Neural progenitor cell (in vitro differentiated cells): ENCODE data around the gene SLC22A1. TPM values are rescaled to one million over a fixed set of nuclear protein-coding genes. Genes with fewer than 3 reads are reported as not detected.

Experiments used
- DNase-seq: peaks from one replicate; pipeline ENCODE4 v3.0.0-alpha.2; 2016; ENCODE audit warnings: low spot score
- H2AFZ ChIP-seq: fragments of 200-600 bp; sonication (generic); replicated peaks from 2 replicates; pipeline ENCODE4 v1.6.1; 2016; ENCODE audit warnings: antibody characterized with exemption
- H3F3A ChIP-seq: fragments of 200-600 bp; sonication (generic); 2 replicates; pipeline ENCODE4 v1.6.1; 2016; ENCODE audit warnings: antibody characterized with exemption, low read depth
- H3K27ac ChIP-seq: fragments of 200-600 bp; sonication (generic); 2 replicates; pipeline ENCODE4 v1.5.1; 2016; ENCODE audit warnings: mild to moderate bottlenecking
- H3K27me3 ChIP-seq: fragments of 200-600 bp; sonication (generic); 2 replicates; pipeline ENCODE4 v1.6.1; 2016; ENCODE audit warnings: mild to moderate bottlenecking, moderate library complexity
- H3K36me3 ChIP-seq: fragments of 200-600 bp; sonication (generic); 2 replicates; pipeline ENCODE4 v1.5.1; 2016
- H3K4me1 ChIP-seq: fragments of 200-600 bp; sonication (generic); 2 replicates; pipeline ENCODE4 v1.6.1; 2016; ENCODE audit warnings: mixed run types
- H3K4me2 ChIP-seq: fragments of 200-600 bp; sonication (generic); 2 replicates; pipeline ENCODE4 v1.6.1; 2016
- H3K4me3 ChIP-seq: fragments of 200-600 bp; sonication (generic); 2 replicates; pipeline ENCODE4 v1.5.1; 2016
- H3K79me2 ChIP-seq: fragments of 200-600 bp; sonication (generic); 2 replicates; pipeline ENCODE4 v1.6.1; 2016; ENCODE audit warnings: low read depth
- H3K9ac ChIP-seq: fragments of 200-600 bp; sonication (generic); 2 replicates; pipeline ENCODE4 v1.6.1; 2016
- H3K9me3 ChIP-seq: fragments of 200-600 bp; sonication (generic); 2 replicates; pipeline ENCODE4 v1.5.1; 2016; ENCODE audit warnings: low read depth
- H4K20me1 ChIP-seq: fragments of 200-600 bp; sonication (generic); 2 replicates; pipeline ENCODE4 v1.6.1; 2016; ENCODE audit warnings: low read depth
- H3K27ac Mint-ChIP-seq: 3 replicates; pipeline ENCODE4 v1.8.0; 2021; ENCODE audit warnings: mixed read lengths
- H3K27me3 Mint-ChIP-seq: 2 replicates; pipeline ENCODE4 v1.8.0; 2022; ENCODE audit warnings: low read depth, mild to moderate bottlenecking, inconsistent platforms, moderate library complexity, mixed read lengths; ENCODE audit not compliant: insufficient read depth
- H3K36me3 Mint-ChIP-seq: 3 replicates; pipeline ENCODE4 v1.8.0; 2021; ENCODE audit warnings: mixed read lengths
- H3K4me1 Mint-ChIP-seq: 3 replicates; pipeline ENCODE4 v1.8.0; 2021; ENCODE audit warnings: mixed read lengths
- H3K4me3 Mint-ChIP-seq: 3 replicates; pipeline ENCODE4 v1.8.0; 2021; ENCODE audit warnings: mild to moderate bottlenecking, moderate library complexity, mixed read lengths
- H3K9me3 Mint-ChIP-seq: 3 replicates; pipeline ENCODE4 v1.8.0; 2020; ENCODE audit warnings: mixed read lengths
- CTCF ChIP-seq: fragments of 200-600 bp; sonication (generic); IDR thresholded peaks from 2 replicates; pipeline ENCODE4 v1.5.1; 2017; ENCODE audit warnings: antibody characterized with exemption, mild to moderate bottlenecking
- EZH2 ChIP-seq: fragments of 200-600 bp; sonication (generic); IDR thresholded peaks from 2 replicates; pipeline ENCODE4 v1.6.1; 2017; ENCODE audit warnings: antibody characterized with exemption, mild to moderate bottlenecking, moderate library complexity
- EZH2phosphoT487 ChIP-seq: fragments of 200-600 bp; sonication (generic); IDR thresholded peaks from 2 replicates; pipeline ENCODE4 v1.6.1; 2017; ENCODE audit warnings: antibody characterized with exemption
- total RNA-seq: library from RNA; depleted of rRNA; stranded (reverse); fragments of >200 nt; gene quantifications from 2 replicates; pipeline ENCODE4 v1.2.3, GENCODE V29; 2015; ENCODE audit warnings: low replicate concordance

Gene SLC22A1
- total RNA-seq = 0.22 TPM in 1 of 2 replicates, not detected in the other

- Histone ChIP-seq H3K9me3 (no peaks in the 10 kb centered on the region), H3K4me2 (no peak within 1 kb of the TSS), H3K4me3 (no peak within 1 kb of the TSS), H3F3A (no peaks in the 10 kb centered on the region), H3K4me1 (peaks cover 4% of the 10 kb centered on the region), H2AFZ (no peak within 1 kb of the TSS), H3K27me3 (no peaks in the 10 kb centered on the region), H4K20me1 (no peaks in the 10 kb centered on the region), H3K36me3 (no peaks in the 10 kb centered on the region), H3K9ac (no peak within 1 kb of the TSS), H3K79me2 (no peaks in the 10 kb centered on the region), H3K27ac (no peak within 1 kb of the TSS)
- Mint-ChIP-seq H3K4me1 (peaks cover 14% of the 10 kb centered on the region), H3K27me3 (no peaks in the 10 kb centered on the region), H3K9me3 (peaks cover 3% of the 10 kb centered on the region), H3K27ac (no peak within 1 kb of the TSS), H3K4me3 (no peak within 1 kb of the TSS), H3K36me3 (peaks cover 17% of the 10 kb centered on the region)
- TF ChIP-seq CTCF (no peak), EZH2 (no peak), EZH2phosphoT487 (no peak)
- no peak for DNase-seq
These were observed at the start of gene SLC22A1 for GRCh38 chr6:160121558-160121957. TSS of gene SLC22A1 (plus strand) at chr6:160121815. CDS start at chr6:160121936, 121 bp downstream.

- H3K4me3 ChIP-seq = no peak overlapping the region
- H3K27me3 Mint-ChIP-seq = peaks cover 5% of the 10 kb centered on the region
- H3K36me3 ChIP-seq = peaks cover 4% of the 10 kb centered on the region
- H3K9ac ChIP-seq = no peak overlapping the region
- no peak overlapping the region for H2AFZ ChIP-seq
- H3K27ac Mint-ChIP-seq = no peak overlapping the region
- H3K36me3 Mint-ChIP-seq = peaks cover 46% of the 10 kb centered on the region
- H3K4me3 Mint-ChIP-seq = no peak overlapping the region
- H3K4me1 ChIP-seq = no peaks in the 10 kb centered on the region
- no peaks in the 10 kb centered on the region for H4K20me1 ChIP-seq
- TF ChIP-seq CTCF (no peak), EZH2phosphoT487 (no peak), EZH2 (no peak)
- no peaks in the 10 kb centered on the region for H3K27me3 ChIP-seq
- no peak overlapping the region for H3K4me2 ChIP-seq
- H3K4me1 Mint-ChIP-seq = no peaks in the 10 kb centered on the region
- H3K9me3 Mint-ChIP-seq = no peaks in the 10 kb centered on the region
- no peak for DNase-seq
- no peak overlapping the region for H3K27ac ChIP-seq
- no peaks in the 10 kb centered on the region for H3F3A ChIP-seq
- H3K79me2 ChIP-seq = no peaks in the 10 kb centered on the region
- no peaks in the 10 kb centered on the region for H3K9me3 ChIP-seq
These were observed 48.3 kb upstream of the SLC22A1 start for GRCh38 chr6:160073272-160073671.

- Mint-ChIP-seq H3K4me1 (no peaks in the 10 kb centered on the region), H3K27ac (no peak overlapping the region), H3K4me3 (no peak overlapping the region), H3K27me3 (peaks cover 7% of the 10 kb centered on the region), H3K9me3 (peaks cover 2% of the 10 kb centered on the region), H3K36me3 (peaks cover 45% of the 10 kb centered on the region)
- Histone ChIP-seq H3K9me3 (no peaks in the 10 kb centered on the region), H4K20me1 (no peaks in the 10 kb centered on the region), H3F3A (no peaks in the 10 kb centered on the region), H3K4me3 (no peak overlapping the region), H3K4me1 (no peaks in the 10 kb centered on the region), H3K79me2 (no peaks in the 10 kb centered on the region), H3K9ac (no peak overlapping the region), H3K27me3 (no peaks in the 10 kb centered on the region), H3K27ac (no peak overlapping the region), H3K36me3 (peaks cover 4% of the 10 kb centered on the region), H3K4me2 (no peak overlapping the region), H2AFZ (no peak overlapping the region)
- TF ChIP-seq EZH2phosphoT487 (no peak), CTCF (no peak), EZH2 (no peak)
- no peak for DNase-seq
These were observed 45.6 kb upstream of the SLC22A1 start for GRCh38 chr6:160076009-160076408.
